ENCODE data around the gene KCNN3.

Gene KCNN3

DNA sequence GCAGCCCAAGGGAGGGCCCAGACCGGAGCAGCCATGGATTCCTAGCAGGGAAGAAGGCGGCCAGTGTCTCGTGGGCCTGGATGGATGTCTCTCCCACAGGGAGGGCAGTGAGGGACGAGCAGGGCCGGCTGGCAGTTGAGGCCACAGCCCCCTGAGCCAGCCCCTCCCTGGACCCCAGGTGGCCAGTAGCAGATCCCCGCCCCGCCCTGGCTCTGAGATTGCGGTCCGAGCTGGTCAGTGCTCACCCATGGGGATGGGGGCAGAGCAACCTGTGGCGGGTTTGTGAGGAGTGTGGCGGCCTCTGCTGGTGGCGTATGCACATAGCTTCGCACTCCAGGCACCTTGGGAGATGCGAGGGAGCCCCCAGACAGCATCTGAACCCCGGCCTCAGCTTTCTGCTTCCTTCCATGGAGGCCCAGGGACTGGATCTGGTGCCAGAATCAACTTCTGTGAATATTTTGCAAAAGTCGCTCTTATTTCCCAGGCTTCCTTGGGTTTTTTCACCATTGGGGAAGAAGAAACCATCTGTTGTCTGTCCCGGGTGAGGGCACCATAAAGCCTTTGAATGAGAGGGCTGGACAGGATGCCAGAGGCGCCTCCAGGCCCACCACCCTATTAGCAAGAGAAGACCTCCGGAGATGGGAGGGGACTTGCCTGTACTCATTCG, 8.4 kb upstream of the KCNN3 start:
- DNase-seq: peak; percentile 60

DNA sequence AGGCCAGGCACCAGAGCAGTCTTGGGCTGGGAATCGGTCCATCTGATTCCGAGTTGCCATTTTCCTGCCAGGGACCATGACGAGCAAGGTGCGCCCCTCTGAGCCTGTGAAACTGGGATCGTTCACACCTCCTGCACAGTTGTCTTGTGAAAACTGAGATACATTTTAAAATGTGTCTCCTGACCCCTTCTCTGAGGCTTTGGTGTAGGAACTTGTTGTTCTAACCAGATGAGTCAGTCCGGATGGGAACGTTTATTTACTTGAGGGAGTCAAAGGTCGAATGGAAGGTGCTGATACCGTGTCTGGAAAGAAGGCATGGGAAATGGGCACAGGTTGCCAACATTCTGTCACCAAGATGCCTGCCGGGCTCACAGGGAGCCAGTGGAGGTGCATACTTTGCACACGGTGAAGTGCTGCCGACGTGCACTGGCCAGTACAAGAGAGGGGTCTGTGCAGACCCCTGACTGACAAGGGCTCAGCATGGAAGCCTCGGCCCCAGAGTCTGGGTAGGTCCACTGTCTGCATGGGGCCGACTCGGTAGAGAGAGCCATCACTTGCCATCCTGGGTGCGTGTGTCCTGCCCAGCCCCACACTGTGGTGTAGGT, 7.4 kb upstream of the KCNN3 start:
- no peak for DNase-seq

DNA sequence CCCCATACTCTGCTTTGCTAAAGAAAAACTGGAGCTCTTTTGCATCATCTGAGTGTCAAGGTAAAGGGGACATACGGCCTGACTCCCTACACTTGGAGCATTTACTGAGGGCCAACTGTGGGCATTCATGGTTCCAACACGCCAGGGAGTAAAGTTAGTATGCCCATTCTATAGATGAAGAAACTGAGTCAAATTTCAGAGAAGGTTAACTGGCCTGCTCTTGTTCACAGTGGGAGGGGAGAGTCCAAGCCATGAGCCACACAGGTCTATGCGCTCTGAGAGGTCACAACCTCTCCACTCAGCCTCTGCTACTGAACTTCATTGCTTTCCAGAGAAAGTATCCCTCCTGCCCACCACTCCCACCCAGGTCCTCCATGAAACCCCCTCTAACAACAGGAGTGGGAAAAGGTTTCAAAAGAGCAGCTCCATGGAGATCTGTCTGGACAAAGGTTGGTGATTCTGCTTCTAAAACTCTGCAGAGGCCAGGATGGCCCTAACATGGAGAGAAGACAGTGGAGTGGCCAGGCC, 6.8 kb upstream of the KCNN3 start:
- no peak for DNase-seq

DNA sequence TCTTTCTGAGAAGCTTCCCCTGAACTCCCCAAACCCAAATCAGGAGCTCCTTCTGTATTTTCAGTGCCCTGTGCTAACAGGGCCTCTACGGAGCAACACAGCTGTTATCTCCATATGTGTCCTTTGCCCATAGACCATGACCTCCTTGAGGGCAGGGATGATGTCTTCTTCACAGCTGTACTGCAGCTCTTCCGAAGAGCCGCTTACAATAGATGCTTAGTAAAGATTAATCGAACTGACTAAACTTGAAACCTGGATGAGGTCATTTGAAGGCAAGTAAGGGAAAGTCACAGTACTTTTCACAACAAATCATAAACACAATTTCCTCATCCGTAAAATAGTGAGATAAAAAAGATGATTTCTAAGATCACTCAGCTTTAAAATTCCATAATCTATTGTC, 4.4 kb upstream of the KCNN3 start:
- DNase-seq: no peak

DNA sequence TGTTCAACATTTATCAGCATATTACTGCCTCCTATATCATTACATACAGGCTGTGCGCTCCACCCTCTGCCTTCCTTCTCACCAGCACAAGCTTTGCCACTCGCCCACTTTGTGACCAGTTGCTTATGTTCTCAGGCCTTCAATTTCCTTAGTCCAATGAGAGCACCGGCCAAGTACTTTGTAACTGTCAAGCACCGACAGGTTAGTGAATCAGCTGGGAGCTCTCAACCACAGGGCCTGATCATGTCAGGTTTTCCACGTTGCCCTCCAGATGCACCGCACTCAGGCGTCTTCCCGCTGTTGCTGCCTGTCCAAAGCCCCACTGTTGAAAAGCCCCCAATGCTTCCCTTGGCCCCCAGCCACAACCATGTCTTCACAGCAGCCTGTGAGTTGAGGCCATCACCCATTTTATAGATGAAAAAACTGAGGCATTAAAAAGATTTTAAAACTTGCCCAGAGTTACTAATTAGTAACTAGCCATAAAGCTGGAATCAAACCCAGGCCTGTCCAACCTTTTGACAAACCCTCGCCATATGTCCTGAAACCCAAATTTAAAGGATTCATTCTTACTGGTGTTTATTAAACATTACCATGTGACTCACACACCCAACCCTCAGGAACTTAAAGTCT, 3.4 kb upstream of the KCNN3 start:
- peak; percentile 25 for DNase-seq

DNA sequence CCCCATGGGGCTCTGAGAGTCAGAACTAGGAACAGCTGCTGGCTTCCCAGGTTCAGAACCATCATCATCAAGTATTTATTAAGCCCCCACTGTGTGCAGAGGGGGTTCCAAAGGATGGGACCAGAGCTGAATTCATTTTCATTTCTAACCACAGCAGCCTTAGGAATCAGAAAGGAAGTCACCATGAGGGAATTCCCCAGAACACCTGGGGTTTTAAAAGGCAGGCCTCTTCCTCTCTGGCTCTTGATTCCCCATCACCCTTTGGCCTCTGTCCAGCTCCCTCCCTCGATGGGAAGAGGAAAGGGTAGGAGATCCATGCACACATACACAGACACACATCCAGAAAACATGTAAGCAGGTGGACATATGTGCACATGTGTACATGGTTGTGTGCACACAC, 1.3 kb upstream of the KCNN3 start:
- no peak for DNase-seq

DNA sequence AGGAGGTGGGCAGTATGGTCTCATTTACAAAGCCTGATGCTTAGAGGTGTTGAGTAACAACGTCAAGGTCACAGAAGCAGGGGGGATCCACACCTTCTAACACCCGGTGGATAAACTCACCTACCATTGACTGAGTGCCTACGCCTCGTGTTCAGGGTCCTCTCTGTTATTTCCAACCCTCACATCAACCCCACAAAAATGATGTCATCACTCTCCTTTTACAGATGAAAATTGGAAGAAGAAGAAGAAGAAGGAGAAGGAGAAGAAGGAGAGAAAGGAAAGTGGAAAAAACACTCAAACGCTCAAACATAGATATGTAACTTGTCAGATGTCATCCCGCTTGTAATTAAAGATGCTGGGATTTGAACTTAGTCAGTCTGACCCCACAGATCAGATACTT, 653 bp upstream of the KCNN3 start:
- no peak for DNase-seq

DNA sequence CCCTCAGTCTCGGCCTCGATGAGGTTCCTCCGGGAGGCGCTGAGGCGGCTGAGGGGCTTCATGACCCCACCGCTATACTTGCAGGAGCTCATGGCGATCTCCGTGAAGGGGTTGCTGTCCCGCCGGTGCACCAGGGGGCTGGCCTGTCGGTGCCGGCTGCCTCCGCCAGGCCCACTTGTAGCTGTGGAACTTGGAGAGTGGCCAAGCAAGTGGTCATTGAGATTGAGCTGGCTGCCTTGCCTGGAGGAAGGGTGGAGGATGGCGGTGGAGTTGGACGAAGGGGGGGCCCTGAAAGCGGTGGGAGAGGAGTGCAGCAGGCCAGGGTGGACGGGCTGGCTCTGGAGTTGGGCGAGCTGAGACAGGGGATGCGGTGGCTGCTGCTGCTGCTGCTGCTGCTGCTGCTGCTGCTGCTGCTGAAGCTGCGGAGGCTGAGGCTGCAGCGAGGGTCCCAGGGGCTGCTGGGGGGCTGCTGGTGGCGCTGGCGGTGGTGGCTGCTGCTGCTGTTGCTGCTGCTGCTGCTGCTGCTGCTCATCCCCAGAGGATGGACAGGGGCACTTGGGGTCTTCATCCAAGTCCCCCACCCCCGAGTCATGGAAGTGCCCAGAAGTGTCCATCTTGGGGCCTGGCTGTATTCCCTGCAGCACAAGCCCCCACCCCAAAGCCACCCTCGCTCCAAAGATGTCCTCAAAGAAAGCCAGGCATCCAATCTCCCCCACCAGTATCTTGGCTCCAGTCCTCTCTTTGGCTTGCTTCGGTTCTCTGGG, 548 bp downstream of the KCNN3 start:
- no peak for DNase-seq

DNA sequence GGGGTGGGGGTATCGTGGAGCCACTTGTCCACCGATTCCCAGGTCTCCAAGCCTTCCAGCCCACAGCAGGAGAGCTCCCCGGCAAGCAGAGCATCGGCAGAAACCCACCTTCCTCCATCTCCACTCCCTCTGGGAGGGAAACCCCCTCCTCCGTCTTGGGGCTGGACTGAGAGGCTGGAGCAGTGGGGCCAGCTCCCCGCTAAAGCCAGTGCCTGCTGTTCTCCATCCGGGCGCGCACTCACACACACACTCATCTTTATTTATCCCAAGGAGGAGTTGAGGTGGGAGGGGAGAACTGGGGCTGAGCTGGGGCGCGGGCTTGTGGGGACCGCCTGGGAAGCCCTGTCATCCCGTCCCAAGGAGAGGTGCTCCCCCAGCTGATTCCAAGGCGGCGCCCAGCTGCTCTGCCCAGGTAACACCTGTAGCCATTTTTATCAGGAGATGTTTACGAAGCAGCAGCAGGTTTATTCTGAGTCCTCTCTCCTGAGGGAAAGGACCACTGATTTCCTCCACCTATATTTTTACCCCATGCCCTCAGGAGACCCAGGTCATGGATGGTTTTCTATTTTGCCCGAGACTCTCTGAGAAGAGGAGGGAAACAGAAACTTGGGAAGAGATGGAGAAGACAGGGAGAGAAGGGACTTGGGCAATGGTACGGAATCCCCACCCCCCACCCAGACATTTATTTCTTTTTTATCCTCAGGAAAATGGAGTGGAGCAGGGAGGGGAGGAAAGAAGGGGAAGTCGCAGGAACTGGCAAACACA, 2.1 kb downstream of the KCNN3 start:
- no peak for DNase-seq

DNA sequence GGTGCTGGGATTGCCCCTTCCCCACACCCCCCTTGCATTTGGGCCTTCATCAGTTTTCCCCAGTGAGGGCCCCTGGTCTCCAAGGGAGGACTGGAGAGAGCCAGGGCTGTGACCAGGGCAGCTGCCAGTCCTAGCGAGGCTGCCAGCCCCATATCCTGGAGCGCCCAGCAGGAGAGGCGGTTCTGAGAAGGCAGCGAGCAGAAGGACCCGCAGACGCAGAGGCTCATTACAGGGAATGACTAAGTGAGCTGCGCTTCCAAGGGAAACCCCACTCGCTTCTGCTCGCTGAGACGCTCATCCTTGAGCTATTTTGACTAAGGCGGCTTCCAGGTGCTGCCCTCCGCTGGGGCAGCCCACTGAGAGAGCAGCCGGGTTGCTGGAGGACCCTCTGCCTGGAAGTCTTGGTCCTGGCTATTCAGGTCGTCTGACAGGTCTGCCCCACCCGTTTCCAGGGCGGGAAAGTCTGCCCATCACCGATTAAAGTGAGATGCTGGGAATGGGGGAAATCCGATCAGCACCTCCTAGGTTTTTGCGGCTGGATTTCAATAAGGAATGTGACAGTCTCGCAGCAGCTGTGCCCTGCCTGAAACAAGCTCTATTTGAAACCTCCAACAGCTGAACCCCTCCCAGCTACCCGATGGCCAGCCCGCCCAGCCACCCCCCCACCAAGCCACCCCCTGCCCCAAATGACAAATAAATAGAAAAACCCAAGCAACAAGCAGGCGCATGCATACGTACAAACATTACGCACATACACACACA, 2.8 kb downstream of the KCNN3 start:
- DNase-seq: no peak

DNA sequence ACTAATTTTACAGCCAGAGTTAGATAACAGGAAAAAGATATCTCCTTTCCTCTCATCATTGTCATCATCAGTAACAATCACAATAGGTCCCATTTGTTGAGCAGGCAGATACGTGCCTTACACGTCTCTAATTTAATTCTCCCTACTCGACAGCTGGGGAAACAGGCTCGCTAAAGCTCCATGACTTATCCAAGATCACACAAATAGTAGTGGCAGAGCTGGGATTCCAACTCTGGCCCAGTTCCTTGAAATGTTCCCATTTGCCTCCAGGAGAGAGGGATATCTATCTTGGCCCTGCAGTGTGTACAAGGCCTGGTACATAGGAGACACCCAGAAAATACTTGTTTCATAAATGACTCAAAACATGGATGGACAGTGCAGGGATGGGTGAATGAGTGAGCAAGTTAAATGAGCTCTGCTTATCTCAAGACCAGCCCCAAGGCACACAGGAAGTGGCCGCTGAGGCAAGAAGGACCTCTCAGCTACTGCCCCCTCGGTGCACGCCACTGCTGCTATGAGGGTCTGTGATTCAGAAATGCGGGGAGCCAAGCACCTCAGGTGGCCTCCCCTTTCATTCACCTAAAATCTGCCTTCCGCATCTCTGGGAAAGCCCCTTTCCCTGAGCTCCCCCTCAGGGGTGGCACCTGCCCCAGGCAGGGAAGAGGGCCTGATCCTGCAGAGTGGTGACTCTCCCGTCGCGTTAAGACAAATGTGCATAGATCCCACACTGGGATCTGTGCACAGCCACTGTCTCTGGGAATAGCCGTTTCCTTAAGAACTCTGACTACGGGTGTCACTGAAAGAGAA, 3.6 kb downstream of the KCNN3 start:
- no peak for DNase-seq

DNA sequence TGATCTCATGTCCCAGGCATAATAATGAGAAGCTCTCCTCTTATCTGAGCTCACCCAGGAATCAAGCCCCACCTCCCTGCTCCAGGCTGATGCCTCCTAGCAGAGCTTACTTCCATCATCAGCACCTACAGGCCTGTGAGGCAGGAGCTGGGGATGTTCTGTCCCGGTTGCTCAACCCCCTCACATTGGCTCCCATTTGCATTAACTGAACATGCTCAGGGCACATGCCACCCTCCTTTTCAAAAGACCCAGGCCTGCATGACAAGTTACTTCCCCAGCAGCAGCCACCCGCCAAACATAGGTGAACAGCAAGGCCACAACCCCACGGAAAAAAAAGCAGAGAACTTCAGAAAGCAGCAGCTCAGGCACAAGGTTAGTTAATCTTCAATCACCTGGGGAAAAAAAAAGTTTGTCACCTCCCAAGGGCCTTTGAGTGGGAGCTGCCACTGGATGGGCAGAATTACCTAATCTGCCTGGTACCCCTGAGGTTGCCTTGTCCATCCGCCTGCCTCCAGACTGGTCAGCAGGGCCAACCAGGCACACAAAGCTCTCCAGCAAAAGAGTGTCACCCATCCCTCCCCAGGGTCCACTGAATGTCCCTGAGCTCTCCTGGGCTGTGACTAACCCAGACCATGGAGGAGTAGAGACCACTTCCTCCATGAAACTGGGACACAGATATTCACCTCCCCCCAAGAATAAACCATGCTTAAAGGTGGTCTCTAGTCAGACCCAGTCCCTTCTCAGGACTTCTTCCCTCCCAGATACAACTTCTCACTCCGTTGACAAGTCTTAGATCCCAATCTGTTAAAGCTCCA, 4.4 kb downstream of the KCNN3 start:
- peak; percentile 25 for DNase-seq

DNA sequence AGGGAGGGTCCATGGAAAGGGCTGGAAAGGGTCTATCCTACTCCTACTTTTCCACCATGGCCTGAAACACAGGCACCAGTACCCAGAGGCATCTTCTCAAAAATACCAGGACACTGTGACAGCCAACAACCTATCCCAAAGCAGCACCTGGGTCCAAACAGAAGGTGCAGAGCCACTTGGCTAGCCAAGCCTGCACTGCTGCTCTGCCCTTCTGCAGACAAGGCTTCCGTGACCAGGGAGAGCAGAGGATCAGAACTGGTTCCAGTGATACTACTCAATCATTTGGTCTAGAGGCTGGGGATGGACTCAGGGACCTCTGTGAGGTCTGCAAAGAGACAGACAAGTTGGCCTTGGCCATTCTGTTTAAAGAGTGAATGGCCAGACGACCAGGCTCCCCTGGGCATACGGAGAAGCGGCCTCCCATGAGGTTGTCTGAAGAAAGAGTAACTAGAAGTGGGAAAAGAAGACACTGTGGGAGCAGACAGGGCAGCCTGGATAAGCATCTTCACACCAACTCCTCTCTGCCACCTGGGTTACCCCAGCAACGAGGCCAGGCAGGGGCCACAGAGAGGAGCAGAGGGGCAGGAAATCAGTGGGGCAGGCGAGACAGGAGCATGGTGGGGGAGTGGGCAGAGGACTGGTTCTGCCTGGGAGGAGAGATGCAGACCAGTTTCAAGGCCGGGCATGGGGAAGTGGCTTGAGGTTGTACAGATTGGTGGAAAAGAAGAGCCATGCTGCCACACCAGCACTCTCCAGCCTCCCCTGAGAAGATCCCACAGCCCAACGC, 5.7 kb downstream of the KCNN3 start:
- no peak for DNase-seq

DNA sequence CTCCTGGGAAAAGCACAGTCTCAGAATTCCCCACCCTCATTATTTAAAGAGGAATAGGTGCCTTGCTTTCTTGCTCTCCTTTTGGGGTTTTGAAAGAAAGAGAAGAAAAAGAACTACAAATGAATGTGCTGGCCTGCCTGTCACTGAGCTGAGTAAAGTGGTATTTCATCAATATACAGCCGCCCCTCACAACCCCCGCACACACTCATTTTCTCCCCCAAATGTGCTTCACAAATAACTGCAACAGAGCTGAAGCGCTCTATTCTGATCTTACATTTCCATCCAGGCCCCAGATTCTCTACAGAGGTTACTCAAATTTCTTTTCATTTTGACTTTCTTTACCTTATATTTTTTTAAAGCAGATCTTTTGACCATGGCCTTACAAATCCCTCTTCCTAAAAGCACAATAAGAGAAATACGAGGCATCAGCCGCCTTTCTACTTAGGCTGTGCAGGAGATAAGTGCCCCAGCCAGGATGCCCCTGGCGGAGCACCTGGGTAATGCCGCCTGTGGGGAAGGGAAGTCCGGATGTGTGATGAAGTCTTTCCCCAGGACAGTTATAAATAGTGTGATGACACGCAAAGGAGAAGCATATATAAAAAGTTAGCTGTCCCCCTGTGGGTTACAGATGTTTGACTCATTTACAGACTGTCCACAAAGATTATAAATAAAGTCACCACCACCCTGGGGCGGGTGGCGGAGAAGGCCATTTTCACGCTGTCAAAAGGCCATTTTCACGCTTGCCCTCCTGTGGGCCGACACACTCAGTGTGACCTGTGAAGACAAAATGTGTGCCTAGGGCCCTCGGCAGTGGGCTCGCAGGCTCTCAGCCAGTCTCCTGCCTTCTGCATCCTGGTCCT, 6.5 kb downstream of the KCNN3 start:
- DNase-seq: peak; percentile 36

DNA sequence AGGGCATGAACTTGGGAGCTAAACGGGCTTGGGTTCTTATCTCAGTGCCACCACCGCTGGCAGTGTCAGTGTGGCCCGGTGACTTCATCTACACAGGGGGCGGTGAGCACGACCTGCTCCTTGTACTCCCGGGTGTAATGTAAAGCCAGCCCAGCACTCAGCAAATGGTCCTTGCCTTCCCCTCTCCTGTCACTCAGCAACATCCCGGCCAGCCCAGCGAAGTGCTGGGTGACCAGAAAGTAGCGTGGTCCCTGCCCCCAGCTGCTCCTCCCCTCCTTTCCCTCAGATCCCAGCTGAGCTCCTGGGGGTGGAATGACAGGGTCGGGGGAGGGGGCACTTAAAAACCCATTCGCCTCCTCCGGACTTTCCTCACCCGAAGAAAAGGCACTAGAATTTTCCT, 7.2 kb downstream of the KCNN3 start:
- DNase-seq: peak; percentile 35

DNA sequence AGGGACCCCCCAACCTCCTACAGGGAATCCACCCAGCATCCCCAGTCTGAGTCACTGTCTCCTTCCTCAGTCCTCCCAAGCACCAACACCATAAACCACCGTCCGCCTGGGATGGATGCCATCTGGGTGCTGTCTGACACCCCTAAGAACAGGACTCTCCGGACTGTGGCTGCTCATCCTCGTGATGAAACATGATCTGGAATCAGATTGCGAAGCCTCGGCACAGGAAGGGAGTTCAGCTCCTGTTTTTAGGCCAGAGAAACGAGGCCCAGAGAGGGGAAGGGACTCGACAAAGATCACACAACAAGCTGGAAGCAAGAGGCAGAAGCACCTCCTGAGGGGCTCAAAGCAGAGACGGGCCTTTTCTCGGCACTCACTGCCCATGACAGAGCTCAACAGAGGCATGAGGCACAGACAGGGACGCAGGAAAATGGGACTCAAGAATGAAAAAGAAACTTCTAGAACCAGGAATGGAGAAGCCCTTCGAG, 8.4 kb downstream of the KCNN3 start:
- DNase-seq: no peak

DNA sequence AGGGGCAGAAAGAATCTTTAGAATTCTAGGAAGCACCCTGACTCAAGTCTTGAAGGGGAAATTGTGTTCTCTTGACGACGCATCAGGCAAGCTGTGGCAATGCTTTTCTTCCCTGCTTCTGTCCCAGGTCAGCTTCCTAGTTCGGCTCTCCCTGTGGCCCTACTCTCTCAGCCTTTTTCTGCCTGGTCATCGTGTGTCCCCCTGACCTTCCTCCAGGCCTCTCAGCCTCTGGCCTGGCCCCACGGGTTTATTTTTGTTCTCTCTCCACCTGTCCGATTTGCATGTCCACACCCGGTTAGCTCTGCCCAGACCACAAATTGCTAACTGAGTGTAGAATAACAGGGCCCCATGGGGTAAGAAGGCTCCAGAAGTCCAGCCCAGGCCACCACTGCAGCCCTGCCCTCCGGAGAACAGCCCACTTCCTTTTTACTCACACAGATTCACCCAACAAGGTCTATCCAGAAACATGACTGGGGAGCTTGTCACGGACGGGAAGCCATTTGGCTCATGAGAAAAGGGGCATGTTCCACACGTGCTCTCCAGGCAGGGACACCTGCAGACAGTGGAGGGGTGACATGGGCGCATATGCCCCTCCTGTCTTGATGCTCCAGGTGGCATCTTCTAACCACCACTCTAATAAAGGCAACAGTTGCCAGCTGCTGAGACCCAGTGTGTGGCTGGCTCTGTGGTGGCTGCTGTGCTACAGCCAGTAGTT, 9.8 kb downstream of the KCNN3 start:
- DNase-seq: no peak

DNA sequence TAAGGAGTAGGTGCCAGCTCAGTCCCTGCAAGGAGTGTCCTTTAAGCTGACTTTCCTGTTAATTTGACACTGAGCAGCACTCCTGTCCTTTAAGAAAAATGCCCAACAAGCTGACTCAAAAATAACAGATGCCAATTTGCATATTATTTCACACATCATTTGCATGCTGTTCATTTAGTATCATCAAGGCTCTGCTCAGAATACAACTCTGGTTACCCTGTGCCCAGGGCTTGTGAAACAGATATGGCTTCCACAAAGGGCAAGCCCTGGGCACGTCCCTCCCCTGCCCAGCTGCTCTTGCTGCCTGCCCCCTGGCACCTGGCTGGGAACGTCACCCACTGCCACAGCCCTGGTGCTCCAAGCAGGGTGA, 10.3 kb downstream of the KCNN3 start:
- no peak for DNase-seq

Measured in hematopoietic multipotent progenitor cell treated with erythropoietin and hydrocortisone succinate and interleukin-3 and kit ligand, for 8 days (in vitro differentiated cells).